Embryonic facial prominence (tissue), 1 donor: ENCODE measurements around the gene AKIRIN2.
"Not testable (repeated sequence)": the region's sequence is repeated elsewhere in the genome, so short reads cannot be mapped to it uniquely, and the experiment has no call there.

Experiments used
- DNase-seq: peaks from one replicate; pipeline ENCODE4 v3.0.0-alpha.2; 2016; ENCODE audit errors: extremely low spot score

The AKIRIN2 gene

GRCh38 chr6:87718662-87719433 lies 16.8 kb upstream of the AKIRIN2 start:
- no peak for DNase-seq

GRCh38 chr6:87716928-87717614 lies 15.0 kb upstream of the AKIRIN2 start:
- DNase-seq, result no peak

DNA sequence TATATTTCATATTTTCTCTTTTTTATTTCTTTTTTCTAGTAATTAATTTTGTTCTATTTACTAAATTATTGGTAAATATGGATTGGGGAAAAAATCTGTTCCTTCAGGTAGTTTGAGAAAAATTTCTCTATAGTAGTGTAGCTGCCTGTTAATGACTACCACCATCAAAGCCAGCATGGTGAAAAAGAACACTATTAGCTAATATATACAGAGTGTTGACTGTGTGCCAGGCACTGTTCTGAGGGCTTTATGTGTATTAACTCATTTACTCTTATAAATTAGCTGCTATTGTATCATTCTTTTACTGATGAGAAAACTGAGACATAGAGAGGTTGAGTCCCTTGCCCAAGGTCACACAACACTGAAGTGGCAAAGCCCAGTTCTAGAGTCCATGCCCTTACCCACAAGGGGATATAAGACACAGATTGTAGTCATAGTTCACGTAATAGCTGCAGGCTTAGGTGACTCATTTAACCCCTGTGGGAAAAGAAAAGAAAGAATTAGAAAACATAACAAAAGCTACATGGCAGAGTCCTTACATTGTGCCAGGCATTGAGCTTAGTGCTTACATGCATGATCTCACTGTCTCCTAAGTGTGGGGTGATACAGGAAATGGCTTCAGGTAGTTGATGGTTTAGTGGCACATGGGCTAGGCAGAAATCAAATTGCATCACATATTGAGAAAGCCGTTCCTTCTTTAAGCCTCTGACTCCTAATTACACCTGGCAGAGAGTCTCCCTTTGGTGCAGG lies 12.2 kb upstream of the AKIRIN2 start:
- no peak for DNase-seq

DNA sequence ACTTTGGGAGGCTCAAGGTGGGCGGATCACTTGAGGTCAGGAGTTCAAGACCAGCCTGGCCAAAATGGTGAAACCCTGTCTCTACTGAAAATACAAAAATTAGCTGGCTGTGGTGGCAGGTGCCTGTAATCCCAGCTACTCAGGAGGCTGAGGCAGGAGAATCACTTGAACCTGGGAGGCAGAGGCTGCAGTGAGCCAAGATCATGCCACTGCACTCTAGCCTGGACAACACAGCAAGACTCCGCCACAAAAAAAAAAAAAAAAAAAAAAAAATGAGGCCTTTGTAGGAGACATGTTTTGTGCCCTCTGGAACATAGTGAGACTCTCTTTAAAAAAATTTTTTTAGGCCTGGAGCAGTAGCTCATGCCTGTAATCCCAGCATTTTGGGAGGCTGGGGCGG lies 10.7 kb upstream of the AKIRIN2 start:
- DNase-seq, result not testable (repeated sequence)

DNA sequence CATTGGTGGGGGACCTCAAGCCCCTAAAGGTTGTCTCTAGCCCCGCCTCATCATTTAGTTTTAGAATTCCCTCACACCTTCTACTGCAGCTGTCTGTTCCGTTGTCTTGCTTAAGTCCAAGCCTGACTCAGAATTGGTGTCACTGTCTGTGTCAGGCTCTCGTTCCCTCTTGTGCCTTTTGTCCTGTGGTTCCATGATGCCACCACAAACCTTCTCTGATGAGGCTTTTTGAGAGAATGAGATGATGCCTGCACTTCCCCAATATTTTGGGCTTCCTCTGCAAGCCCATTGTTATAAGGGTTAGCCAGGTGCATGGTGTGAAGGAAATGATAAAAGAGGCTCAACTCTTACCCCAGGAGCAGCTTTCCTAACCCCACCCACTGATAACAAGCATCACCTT lies 8.1 kb upstream of the AKIRIN2 start:
- no peak for DNase-seq

DNA sequence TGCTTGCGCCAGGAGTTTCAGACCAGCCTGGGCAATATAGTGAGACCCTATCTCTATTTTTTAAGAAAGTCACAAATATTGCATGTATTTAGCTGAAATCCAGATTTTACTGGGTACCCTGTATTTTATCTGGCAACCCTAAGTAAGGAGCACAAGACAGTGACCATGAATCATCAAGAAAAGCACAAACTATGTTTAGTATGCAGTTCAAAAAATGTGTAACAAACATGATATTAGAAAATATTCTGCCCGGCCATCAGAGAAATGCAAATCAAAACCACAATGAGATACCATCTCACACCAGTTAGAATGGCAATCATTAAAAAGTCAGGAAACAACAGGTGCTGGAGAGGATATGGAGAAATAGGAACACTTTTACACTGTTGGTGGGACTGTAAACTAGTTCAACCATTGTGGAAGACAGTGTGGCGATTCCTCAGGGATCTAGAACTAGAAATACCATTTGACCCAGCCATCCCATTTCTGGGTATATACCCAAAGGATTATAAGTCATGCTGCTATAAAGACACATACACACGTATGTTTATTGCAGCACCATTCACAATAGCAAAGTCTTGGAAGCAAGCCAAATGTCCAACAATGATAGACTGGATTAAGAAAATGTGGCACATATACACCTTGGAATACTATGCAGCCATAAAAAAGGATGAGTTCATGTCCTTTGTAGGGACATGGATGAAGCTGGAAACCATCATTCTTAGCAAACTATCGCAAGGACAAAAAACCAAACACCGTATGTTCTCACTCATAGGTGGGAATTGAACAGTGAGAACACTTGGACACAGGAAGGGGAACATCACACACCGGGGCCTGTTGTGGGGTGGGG lies 6.8 kb upstream of the AKIRIN2 start:
- DNase-seq, result not testable (repeated sequence)

DNA sequence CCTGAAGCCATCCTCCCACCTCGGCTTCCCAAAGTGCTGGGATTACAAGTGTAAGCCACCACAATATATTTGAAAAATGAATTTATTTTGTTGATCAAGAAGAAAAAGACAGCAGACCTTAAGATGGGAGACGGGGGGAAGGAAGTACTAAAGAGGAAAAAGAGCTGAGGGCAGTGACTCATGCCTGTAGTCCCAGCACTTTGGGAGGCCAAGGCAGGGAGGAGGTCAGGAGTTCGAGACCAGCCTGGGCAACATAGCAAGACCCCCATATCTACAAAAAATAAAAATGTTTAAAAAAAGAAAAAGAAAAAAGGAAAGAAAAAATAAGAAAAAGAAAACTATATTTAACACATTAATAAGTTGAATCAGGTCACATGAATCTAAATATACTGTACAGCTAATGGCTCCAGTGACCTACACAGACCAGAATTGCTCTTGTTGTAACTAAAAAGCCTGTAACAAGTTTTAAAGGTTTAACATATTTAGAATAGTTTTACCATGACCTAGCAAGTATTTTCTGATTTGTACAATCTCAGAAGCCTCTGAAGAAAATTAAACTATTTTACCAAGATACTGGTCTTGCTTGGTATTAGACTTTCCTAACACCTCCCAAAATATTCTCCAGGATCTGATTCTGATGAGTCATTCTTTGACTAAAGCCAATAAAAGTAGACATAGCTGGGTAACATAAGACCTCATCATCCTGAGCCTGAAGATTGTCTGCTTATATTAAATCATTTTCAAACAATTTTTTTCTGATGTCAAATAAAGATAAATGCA lies 4.3 kb upstream of the AKIRIN2 start:
- DNase-seq, result no peak

DNA sequence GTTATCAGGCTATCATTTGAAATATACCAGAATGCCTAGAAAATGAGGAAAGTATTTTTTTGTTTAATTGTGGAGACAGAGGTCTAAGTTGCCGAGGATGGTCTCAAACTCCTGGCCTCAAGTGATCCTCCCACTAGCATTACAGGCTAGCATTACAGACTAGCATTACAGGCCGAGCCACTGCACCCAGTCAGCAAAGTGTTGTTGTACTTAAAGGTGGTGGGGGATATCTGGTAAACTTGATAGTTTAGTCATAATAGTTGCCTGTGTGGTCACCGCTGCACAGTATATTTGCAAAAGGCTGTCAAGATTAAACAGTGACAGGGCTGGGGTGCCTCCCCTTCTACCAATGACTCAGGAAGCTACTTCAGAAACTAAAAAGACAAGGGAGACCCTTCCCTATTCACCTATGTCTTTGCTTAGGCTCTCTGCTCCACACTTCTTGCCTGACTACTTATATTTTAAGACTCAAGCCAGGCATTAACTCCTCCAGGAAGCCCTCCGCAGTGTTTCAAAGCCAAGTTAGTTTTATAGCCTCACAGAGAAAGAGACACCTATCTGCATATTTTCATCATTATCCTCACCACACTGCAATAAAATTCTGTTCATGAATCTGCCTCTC lies 3.1 kb upstream of the AKIRIN2 start:
- DNase-seq, result no peak

- DNase-seq, result not testable (repeated sequence)
Measured at GRCh38 chr6:87703039-87703438, 1.0 kb upstream of the AKIRIN2 start.

GRCh38 chr6:87702589-87702945 lies 534 bp upstream of the AKIRIN2 start:
- no peak for DNase-seq

GRCh38 chr6:87701344-87701675 lies 723 bp downstream of the AKIRIN2 start:
- DNase-seq, result no peak

DNA sequence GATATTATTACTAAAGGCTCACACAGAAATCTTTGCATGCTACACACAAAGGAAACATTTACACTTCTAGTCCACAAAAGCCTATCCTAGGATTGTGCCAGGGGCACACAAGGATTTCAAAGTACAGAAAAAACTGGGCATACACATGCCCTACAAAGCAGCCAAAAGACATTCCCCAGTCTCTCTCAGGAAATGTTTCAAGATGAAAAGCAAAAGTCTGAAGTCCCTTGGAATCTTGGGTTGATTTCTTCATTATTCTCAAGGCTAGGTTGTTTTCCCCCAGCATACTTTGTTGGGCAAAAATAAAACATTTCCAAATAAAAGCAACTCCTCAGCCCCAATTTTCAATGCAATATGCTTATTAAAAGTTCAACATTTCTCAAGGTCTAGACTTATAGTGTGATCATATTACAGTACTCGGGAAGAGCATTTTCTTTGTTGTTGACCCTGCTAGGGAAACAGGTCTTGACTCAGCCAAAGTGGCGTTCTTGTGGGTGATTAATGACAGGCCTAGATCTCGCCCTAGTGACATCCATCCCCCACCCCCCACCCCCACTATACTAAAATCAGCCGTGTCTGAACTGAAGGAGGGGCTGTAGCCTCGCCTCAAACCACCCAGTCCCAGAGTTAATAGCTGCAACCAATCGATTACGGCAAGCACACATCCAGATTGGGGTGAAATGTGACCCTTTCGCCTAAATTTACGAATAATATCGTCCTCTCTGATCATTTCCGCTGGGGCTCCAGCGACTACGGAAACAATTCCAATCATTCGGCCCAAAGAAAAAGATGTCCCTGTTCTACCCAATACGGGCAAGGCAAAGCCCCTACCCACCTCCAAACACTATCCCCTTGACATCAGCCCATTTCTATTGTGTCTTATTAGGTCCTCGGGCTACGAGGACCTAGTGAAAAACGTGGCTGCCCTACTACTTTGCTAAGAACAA lies 1.4 kb downstream of the AKIRIN2 start:
- DNase-seq, result no peak

- DNase-seq, result no peak
Measured at GRCh38 chr6:87699576-87699975, 2.5 kb downstream of the AKIRIN2 start.

DNA sequence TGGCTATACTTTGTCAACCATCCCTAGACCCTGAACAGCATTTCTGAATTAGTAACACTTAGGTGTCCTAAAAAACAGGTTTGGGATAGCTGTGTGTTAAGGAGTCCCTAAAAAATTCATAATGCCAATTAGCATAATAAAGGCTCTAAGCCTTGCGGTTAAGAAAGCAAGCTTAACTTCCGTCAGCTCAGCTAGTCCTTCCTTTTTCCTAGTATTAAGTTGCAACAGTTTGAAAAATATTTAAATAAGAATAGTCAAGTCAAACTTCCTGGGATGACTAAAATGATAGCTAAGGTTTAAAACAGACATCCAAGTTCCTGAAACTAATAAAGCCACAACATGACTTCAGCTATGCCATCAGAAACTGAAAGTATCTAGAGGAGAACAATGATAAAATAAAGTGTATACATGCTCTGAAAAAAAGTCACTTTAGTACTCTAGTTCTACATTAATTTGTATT lies 3.5 kb downstream of the AKIRIN2 start:
- DNase-seq, result no peak

- DNase-seq, result peak; percentile 50
Measured at GRCh38 chr6:87697581-87698546, 4.2 kb downstream of the AKIRIN2 start.

DNA sequence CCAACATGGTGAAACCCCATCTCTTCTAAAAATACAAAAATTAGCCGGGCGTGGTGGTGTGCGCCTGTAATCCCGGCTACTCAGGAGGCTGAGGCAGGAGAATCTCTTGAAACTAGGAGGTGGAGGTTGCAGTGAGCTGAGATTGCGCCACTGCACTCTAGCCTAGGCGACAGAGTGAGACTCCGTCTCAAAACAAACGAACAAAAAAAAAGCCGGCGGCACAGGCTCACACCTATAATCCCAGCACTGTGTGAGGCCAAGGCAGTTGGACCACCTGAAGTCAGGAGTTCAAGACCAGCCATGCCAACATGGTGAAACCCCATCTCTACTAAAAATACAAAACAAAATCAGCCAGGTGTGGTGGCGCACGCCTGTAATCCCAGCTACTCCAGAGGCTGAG lies 5.2 kb downstream of the AKIRIN2 start:
- DNase-seq, result not testable (repeated sequence)

GRCh38 chr6:87692086-87692485 lies 9.9 kb downstream of the AKIRIN2 start:
- DNase-seq, result no peak

- no peak for DNase-seq
Measured at GRCh38 chr6:87690441-87690840, 11.6 kb downstream of the AKIRIN2 start.
